ENCODE data around the gene POLR3A.
"Not testable (repeated sequence)": the region's sequence is repeated elsewhere in the genome, so short reads cannot be mapped to it uniquely, and the experiment has no call there.

Gene POLR3A

DNA sequence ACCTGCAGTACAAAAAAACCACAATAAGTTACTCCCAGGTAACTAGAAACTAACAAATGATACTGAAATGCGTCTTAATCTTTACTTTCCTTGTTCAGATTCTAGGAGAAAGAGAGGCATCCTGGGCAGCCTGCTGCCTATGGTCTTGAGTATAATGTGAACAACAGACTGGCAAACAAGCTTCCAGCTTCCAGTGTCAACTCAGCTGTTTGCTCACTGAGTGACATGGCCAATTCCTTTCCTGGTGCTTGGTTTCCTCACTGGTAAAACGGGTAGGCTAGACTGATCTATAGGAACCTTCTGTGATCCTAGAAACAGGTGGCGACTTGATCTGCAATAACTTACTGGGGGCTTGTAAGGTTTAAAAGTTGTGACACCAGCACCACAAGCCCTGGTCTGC is 10.1 kb downstream of the POLR3A start:
- DNase-seq (ENCODE audit: low spot score): no peak

DNA sequence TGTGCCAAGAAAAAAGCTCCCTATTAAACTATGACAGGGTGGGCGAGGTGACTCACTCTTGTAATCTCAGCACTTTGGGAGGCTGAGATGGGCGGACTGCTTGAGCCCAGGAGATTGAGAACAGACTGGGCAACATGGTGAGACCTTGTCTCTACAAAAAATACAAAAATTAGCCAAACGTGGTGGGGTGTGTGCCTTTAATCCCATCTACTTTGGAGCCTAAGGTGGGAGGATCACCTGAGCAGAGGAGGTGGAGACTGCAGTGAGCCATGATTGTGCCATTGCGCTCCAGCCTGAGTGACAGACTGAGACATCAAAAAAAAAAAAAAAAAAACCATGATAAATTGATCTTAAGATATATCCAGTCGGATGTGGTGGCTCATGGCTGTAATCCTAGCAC is 11.5 kb downstream of the POLR3A start:
- no peak for DNase-seq (ENCODE audit: low spot score)

DNA sequence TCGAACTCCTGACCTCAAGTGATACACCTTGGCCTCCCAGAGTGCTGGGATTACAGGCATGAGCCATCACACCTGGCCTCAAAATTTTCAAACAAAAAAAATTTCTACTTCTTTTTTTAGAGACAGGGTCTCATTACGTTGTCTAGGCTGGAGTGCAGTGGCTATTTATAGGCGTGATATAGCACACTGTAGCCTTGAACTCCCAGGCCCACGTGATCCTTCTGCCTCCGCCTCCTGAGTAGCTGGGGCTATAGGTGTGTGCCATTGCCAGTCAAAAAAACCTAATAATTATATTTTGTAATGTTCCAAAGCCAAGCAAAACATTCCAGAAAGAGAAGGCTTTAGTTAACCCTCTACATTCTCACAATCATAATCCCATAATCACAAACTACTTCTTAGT is 13.8 kb downstream of the POLR3A start:
- no peak for DNase-seq (ENCODE audit: low spot score)

GRCh38 chr10:78013564-78013963 is 15.8 kb downstream of the POLR3A start:
- DNase-seq (ENCODE audit: low spot score): no peak

GRCh38 chr10:78011065-78011464 is 18.2 kb downstream of the POLR3A start:
- DNase-seq (ENCODE audit: low spot score): no peak

GRCh38 chr10:78010278-78010677 is 19.0 kb downstream of the POLR3A start:
- no peak for DNase-seq (ENCODE audit: low spot score)

DNA sequence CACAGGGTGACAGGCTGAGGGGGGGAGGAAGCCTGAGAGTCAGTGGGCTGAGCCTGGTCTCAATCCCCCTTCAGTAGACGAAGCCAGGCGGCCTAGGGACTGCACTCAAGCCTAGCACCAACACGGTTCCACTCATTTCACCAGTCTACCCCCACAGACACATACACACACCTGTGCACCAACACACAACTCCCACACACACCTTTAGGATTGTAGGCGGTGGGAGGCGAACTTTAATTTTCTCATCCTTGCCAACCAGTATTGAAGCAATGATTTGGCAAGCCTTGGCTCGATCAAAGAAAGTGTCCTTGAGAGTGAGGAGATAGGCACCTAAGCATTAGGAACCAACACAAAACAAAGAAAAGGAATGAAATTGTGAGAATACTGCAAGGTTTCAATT is 19.7 kb downstream of the POLR3A start:
- no peak for DNase-seq (ENCODE audit: low spot score)

DNA sequence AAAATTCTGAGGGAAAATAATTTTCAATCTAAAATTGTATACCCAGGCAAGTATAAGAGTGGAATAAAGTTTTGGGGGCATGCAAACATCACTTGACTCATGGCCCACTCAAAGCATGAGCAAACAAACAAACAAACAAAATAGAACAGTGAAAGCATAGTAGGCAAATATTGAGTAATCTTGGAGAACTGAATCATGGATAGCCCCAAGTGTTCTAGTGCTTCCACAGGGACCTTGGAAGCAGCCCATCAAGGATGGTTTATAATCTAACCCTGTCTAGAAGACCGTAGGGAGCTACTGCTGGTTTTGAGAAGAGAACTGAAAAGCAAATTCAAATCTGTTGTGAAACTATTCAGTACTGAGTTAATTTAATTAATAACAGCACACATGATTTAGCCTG is 22.1 kb downstream of the POLR3A start:
- DNase-seq (ENCODE audit: low spot score): no peak

DNA sequence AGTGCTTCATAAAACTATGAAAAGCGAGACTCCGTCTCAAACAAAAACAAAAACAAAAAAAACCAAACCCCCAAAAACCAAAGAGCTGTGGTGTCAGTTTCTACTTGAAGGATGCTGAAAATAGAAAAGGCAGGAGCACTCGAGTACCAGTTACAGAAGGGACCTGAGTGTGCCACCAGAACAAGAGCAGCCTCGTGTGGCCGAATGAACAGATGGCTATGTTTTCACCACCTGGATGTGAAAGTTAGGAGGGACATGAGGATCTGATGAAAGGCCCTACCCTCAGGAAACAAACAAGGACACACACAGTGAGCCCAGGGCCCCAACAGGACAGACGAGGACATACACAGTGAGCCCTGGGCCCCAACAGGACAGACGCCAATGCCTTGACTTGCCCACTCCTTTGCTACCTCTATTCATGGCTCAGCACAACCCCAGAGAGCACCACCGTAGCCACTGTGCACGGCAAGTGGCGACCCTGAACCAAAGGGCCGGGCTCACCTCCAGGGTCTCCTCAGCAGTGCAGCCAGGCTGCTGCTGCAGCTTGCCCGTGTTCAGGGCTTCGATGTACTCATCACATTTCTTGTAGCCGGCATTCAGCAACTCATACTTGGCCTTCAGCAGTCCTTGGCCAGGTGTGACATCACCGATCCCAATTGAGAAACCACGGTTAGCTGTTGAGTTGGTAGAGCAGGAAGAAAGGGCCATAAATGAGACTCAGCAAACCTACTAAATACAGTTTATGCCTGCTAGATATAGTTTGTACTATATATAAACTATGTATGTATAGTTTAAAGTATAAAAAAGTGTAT is 24.9 kb downstream of the POLR3A start:
- no peak for DNase-seq (ENCODE audit: low spot score)

GRCh38 chr10:78002541-78003288 is 26.6 kb downstream of the POLR3A start:
- no peak for DNase-seq (ENCODE audit: low spot score)

DNA sequence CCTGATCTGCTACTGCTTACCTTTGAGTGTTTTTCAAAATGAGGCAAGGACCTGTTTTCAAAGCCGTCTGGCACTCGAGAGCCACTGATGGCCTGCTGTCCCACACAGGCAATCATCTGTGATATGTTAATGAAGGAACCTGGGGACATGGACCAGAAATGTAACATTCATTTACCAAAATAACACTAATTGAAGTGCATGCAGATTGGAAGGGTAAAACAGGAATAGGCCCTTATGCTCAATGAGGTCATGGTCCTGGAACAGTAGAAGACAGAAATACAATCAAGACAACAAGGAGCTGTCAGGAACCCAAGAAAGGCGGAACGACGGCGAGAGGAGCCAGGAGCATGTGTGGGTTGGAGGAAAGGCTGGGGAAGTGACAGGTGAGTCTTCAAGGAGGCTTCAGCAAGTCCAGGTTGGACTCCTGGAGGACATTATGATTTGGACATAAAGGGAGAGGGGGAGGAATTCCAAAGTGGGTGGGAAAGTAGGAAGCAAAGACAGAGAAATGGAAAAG is 28.3 kb downstream of the POLR3A start:
- DNase-seq (ENCODE audit: low spot score): no peak

- DNase-seq (ENCODE audit: low spot score): no peak
Observed at GRCh38 chr10:78000206-78000605, 29.1 kb downstream of the POLR3A start.

DNA sequence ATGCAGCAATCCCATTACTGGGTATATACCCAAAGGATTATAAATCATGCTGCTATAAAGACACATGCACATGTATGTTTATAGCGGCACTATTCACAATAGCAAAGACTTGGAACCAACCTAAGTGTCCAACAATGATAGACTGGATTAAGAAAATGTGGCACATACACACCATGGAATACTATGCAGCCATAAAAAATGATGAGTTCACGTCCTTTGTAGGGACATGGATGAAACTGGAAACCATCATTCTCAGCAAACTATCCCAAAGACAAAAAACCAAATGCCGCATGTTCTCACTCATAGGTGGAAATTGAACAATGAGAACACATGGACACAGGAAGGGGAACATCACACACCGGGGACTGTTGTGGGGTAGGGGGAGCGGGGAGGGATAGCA is 30.5 kb downstream of the POLR3A start:
- not testable (repeated sequence) for DNase-seq (ENCODE audit: low spot score)

- DNase-seq (ENCODE audit: low spot score): no peak
Observed at GRCh38 chr10:77993620-77994019, 35.7 kb downstream of the POLR3A start.

DNA sequence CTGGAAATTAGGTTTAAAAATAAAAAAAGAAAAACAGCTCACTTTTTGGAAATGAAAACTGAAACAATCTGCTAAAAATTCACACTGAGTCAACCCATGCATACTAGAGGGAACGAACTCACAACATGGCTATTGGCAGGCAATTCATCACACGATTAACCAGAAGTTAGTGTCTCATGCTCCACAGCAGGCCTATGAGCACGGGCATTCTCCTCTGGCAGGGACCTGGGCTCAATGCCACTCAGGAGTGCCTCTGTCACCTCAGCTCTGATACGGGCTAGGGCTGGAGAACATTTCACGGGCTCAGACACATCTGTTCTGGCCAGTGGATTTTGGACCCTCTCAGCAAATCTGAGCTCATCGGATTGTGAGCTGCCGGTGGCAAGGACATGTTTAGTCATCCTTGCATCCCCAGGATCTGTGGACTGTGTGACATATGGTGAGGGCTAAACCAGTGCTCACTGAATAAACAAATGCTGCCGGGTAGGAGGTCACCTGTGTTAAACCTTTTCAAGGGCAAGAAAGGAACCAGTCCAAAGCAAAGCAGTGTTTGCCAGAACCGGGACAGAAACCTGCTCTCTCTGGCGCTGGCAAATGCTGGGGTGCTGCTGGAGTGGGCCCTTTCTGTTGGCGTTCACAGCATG is 40.1 kb downstream of the POLR3A start:
- no peak for DNase-seq (ENCODE audit: low spot score)

DNA sequence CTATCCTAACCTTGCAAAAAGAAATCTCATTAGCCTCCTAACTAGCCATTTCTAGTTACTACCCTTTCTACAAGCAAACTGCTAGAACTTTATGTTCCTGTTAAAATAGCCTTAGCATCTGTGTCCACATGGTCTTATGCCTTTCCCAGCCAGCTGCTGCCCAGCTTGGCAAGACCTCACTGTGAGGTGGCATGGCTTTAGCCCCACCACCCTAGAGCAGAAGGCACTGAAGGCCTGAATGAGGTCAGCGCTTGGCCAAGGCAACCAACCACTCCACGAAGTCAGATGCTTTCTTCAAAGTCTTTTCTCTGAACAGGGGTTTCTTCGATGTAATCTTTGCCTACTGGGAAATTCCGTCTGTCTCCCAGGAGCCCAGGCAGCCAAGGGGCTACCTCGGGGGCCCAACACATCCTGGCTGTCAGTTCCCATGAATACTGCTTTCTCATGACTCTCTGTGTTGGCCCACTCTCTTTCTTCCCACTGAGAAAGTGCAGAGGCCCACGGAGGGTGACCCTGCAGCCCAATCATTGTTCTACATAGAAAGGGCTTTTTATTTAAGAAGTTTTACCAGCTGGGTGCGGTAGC is 41.6 kb downstream of the POLR3A start:
- no peak for DNase-seq (ENCODE audit: low spot score)

- DNase-seq (ENCODE audit: low spot score): no peak
Observed at GRCh38 chr10:77984986-77985385, 44.3 kb downstream of the POLR3A start.

GRCh38 chr10:77983384-77984341 is 45.7 kb downstream of the POLR3A start:
- peak; percentile 87 for DNase-seq (ENCODE audit: low spot score)

DNA sequence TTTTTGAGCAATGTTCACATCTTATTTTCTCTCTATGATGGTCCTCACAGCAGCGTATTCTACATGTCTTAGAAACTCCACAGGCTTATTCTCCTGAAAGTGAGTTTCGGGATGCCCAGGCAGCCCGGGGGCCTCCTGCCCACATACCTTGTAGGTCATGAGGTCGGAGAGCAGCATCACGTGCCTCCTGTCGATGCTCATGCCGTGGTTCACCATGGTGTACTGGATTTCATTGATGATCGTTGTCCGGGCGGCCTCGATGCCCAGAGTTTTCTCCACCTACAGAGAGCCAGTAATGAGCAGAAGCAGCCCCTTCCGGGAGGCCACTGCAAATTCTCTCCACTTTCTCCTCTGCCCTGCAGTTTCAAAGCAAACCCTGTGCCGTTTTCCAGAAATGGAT is 48.0 kb downstream of the POLR3A start:
- DNase-seq (ENCODE audit: low spot score): no peak

- no peak for DNase-seq (ENCODE audit: low spot score)
Observed at GRCh38 chr10:77979221-77979620, 50.1 kb downstream of the POLR3A start.

GRCh38 chr10:77978360-77978759 is 51.0 kb downstream of the POLR3A start:
- no peak for DNase-seq (ENCODE audit: low spot score)

All from kidney capillary endothelial cell (primary cell).